Cardiac ventricle fibroblast (primary cell): ENCODE measurements around the gene KRT13. TPM values are rescaled to one million over a fixed set of nuclear protein-coding genes. Genes with fewer than 3 reads are reported as not detected.

ENCODE experiments used
- total RNA-seq: library from RNA; depleted of rRNA; stranded (reverse); fragments of >200 nt; gene quantifications from 2 replicates; pipeline ENCODE4 v1.2.3, GENCODE V29; 2015

The KRT13 gene
- 0.75 TPM in 1 of 2 replicates, not detected in the other for total RNA-seq

DNA sequence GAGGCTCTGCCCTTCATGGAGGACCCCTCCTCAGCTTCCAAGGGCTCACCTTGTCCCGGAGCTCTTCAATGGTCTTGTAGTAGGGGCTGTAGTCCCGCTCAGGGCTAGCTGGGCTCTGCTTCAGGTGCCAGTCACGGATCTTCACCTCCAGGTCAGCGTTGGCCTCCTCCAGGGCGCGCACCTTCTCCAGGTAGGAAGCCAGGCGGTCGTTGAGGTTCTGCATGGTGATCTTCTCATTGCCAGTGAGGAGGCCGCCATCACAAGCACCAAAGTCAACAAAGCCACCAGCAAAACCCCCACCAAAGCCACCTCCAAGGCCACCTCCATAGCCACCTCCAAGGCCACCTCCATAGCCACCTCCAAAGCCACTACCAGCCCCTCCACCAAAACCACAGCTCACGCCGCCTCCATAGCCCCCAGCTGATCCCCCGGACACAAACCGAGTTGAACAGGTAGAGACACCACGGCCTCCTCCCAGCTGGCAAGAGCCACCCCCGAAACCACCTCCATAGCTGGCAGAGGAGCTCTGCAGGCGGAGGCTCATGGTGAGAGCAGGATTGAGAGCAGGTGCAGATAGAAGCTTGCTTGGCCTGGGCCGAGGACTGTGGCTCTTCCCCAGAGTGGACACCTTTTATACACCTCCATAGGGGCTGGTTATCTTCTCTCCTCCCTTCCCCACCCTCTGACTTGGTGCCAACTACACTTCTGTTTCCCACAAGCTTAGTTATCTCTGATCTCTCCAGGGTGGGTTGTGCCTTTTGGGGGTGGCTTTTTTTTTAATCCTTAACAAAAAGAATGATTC is at the start of gene KRT13:
Gene KRT13, minus strand, starts transcription at position 606 of the 802 bp plus-strand sequence. Its CDS starts 62 bp downstream, at position 544.

DNA sequence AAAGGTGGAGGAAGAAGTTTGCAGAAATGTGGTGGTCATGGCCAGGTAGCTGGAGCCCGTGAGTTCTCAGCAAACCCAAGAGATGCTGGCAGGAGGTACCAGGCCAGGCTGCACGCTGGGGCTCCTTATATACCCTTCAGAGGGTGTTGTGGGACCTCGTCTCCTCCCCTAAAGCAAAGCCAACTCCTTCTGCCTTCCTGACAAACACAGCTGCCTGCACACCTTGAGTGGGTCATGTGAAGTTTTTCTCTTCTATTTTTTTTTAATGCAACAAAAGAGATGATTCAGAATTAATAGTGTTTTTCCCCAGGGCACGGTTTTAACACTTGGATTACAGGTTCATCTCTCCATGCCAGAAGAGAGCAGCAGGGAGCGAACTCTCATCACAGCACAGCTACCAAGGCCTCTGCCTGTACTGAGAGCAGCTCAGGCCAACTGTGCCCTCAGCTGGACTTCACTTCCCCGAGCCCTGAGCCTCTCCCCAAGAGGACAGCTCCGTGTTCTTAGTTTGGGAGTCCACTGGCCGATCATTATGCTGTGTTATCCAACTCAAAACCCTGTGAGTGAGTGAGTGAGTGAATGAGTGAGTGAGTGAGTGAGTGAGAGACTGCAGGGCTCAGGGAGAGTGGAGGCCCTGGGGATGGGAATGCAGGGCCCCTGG is 13.5 kb upstream of the KRT13 start, which contains the start of gene KRT15:
Gene KRT15, minus strand, starts transcription at position 102 of the 661 bp plus-strand sequence. Its CDS starts 63 bp downstream, at position 39.

DNA sequence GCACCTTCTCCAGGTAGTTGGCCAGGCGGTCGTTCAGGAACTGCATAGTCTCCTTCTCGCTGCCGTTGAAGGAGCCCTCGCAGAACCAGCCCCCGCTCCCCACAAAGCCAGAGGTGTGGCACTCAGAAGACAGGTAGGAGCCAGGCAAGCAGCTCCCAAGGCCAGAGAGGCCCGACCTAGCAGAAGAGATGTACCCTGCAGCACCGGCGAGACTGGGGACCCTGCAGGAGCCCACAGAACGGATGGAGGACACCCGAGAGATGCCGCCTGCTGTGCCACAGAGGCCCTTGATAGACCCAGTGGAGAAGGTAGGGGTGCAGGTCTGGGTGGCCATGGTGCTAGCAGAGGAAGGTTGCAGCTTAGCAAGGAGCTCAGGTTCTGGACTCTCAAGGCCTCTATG is 15.9 kb downstream of the KRT13 start, which contains the start of gene KRT36:
Gene KRT36, minus strand, starts transcription at position 380 of the 400 bp plus-strand sequence. Its CDS starts 46 bp downstream, at position 334.

DNA sequence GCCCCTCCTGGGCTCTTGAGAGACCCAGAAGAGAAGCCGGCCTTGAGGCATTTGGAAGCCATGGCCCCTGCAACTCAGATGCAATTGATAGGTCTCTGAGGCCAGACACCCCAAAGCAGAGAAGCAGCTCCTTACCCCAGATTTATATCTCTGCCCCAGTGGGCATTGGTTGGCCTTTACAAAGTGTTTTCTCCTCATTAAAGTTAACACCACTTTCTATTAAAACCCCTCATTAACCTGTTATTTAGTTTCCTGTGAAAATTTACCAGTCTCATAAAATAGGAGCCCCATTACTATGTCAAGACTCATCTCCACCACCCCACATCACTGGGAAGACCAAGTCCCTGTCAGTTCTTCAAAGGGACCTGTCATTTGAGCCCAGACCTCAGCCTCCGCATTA is 24.4 kb downstream of the KRT13 start, which contains the start of gene KRT35:
Gene KRT35, minus strand, starts transcription at position 116 of the 400 bp plus-strand sequence. Its CDS starts 54 bp downstream, at position 62.

DNA sequence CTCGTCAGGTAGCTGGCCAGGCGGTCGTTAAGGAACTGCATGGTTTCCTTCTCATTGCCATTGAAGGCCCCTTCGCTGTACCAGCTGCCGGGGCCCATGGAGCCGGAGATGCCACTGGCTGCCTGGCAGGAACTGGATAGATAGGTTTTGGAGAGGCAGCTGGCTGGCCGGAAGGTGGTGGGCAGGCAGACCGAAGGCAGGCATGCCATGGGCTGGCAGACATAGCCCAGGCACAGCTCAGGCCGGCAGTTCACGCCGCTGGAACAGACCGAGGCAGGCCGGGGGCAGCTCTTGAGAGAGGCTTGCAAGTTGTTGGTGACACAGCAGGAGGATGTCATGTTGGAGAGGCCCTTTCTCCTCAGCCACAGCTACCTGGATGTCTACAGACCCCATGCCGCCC is 38.4 kb downstream of the KRT13 start, which contains the start of gene KRT32:
Gene KRT32, minus strand, starts transcription at position 399 of the 400 bp plus-strand sequence. Its CDS starts 61 bp downstream, at position 338.

Other genes with a start within 250 kb of the KRT13 start
- not detected in 2 replicates for gene KRTAP9-6, start 240.2 kb downstream of the KRT13 start, total RNA-seq
- gene KRTAP9-7, start 229.9 kb downstream of the KRT13 start, total RNA-seq: not detected in 2 replicates
- gene KRTAP29-1, start 202.8 kb downstream of the KRT13 start, total RNA-seq: not detected in 2 replicates
- not detected in 2 replicates for gene KRTAP16-1, start 196.3 kb downstream of the KRT13 start, total RNA-seq
- not detected in 2 replicates for gene KRTAP17-1, start 189.9 kb downstream of the KRT13 start, total RNA-seq
- not detected in 2 replicates for gene KRT33A, start 154.8 kb downstream of the KRT13 start, total RNA-seq
- gene KRT33B, start 135.8 kb downstream of the KRT13 start, total RNA-seq: not detected in 2 replicates
- not detected in 2 replicates for gene KRT34, start 123.3 kb downstream of the KRT13 start, total RNA-seq
- not detected in 2 replicates for gene KRT31, start 108.0 kb downstream of the KRT13 start, total RNA-seq
- not detected in 2 replicates for gene KRT37, start 81.0 kb downstream of the KRT13 start, total RNA-seq
- not detected in 2 replicates for gene KRT38, start 64.6 kb downstream of the KRT13 start, total RNA-seq
- gene KRT32, start 38.2 kb downstream of the KRT13 start, total RNA-seq: not detected in 2 replicates
- not detected in 2 replicates for gene KRT35, start 24.5 kb downstream of the KRT13 start, total RNA-seq
- gene KRT36, start 15.7 kb downstream of the KRT13 start, total RNA-seq: not detected in 2 replicates
- gene KRT15, start 13.3 kb upstream of the KRT13 start, total RNA-seq: 0.59 TPM in 1 of 2 replicates, not detected in the other
- 22.6 and 32.1 TPM in 2 replicates for gene KRT19, start 22.7 kb upstream of the KRT13 start, total RNA-seq
- not detected in 2 replicates for gene KRT9, start 66.4 kb upstream of the KRT13 start, total RNA-seq
- 0.34 TPM in 1 of 2 replicates, not detected in the other for gene KRT14, start 81.3 kb upstream of the KRT13 start, total RNA-seq
- not detected in 2 replicates for gene KRT16, start 107.2 kb upstream of the KRT13 start, total RNA-seq
- 7.1 and 9.5 TPM in 2 replicates for gene KRT17, start 119.0 kb upstream of the KRT13 start, total RNA-seq
- gene EIF1, start 183.3 kb upstream of the KRT13 start, total RNA-seq: 315 and 385 TPM in 2 replicates
- not detected in 2 replicates for gene GAST, start 206.7 kb upstream of the KRT13 start, total RNA-seq
- not detected in 2 replicates for gene HAP1, start 229.0 kb upstream of the KRT13 start, total RNA-seq